Measurements from ENCODE around the gene CFAP54.

CFAP54 gene

DNA sequence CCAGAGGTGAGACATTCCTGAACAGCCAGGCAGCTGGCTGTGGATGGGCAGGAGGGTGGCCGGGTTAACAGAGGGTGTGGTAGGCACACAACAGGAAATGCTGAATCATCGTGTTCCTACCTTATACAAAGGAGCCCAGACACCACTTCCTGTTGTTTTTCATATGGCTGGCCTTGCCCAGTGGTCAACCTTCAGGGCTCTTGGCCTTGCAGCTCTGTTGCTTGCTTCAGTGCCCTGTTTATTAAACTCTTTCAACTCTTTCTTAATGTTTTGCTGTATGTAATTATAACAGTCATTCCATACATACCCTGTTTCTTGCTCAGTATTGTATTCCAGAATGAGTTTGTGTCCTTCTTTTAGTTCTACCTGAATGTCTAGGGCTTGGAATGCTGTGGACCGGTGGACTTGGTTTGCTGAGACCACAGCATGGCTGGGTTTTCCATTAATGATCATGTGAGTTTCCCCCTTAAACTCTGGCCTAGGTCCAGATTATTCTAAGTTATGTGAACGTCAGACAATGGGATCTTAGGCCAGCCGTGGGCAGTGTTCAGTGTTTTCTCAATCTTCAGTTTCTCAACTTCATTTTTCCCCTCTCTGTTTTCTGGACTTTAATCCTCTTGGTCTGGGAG lies 11.9 kb downstream of the CFAP54 start:
- no peak overlapping the region for H3K4me3 ChIP-seq (ENCODE audit: control insufficient read depth, low read depth, low read length)
- TF ChIP-seq, protein P1, sequence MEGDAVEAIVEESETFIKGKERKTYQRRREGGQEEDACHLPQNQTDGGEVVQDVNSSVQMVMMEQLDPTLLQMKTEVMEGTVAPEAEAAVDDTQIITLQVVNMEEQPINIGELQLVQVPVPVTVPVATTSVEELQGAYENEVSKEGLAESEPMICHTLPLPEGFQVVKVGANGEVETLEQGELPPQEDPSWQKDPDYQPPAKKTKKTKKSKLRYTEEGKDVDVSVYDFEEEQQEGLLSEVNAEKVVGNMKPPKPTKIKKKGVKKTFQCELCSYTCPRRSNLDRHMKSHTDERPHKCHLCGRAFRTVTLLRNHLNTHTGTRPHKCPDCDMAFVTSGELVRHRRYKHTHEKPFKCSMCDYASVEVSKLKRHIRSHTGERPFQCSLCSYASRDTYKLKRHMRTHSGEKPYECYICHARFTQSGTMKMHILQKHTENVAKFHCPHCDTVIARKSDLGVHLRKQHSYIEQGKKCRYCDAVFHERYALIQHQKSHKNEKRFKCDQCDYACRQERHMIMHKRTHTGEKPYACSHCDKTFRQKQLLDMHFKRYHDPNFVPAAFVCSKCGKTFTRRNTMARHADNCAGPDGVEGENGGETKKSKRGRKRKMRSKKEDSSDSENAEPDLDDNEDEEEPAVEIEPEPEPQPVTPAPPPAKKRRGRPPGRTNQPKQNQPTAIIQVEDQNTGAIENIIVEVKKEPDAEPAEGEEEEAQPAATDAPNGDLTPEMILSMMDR (conservative IDR thresholded peaks at IDR 0.05; ENCODE audit: control insufficient read depth, insufficient read depth, low read depth, low read length), result no peak
- peak; percentile 72 for DNase-seq (ENCODE audit: low read depth)

DNA sequence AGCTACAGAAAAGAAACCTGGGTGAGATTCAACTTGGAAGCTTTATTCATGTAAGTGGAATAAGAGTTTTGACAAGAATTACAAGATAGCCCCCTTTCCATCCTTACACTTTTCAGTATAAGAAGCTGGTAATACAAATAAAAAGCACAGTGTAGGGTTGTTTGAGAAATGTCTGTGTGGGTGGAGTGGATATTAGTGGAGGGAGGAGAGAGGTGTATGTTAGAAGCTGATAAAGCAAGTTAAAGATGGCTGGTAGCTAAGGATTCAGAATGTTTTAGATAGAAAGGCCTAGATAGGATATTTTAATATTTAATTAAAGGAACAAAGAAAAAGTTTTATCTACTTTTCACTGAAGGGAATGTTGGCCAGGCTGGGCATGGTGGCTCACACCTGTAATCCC lies 12.5 kb downstream of the CFAP54 start:
- no peak overlapping the region for H3K4me3 ChIP-seq (ENCODE audit: control insufficient read depth, low read depth, low read length)
- DNase-seq (ENCODE audit: low read depth), result no peak
- TF ChIP-seq, protein P1 (conservative IDR thresholded peaks at IDR 0.05; ENCODE audit: control insufficient read depth, insufficient read depth, low read depth, low read length), result no peak

DNA sequence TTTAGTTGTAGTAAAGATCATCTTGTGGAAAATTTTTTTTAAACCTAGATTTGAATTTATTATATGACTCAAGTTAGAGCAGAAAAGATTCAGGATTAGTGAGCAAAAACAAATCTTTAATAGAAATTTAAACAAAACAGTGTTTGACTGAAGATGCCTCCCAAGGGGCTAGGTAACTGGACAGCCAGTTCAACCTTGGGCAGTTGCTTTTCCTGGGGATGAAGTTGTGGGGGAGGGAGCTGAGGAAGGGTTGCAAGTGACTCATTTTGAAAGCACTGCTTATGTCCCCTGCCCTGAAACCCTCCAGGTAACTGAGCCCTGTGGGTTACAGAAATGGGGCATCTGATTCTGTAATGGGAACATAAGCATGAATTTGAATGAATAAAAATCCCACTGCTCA lies 13.1 kb downstream of the CFAP54 start:
- H3K4me3 ChIP-seq (ENCODE audit: control insufficient read depth, low read depth, low read length), result no peak overlapping the region
- DNase-seq (ENCODE audit: low read depth), result no peak
- TF ChIP-seq, protein P1 (conservative IDR thresholded peaks at IDR 0.05; ENCODE audit: control insufficient read depth, insufficient read depth, low read depth, low read length), result no peak

DNA sequence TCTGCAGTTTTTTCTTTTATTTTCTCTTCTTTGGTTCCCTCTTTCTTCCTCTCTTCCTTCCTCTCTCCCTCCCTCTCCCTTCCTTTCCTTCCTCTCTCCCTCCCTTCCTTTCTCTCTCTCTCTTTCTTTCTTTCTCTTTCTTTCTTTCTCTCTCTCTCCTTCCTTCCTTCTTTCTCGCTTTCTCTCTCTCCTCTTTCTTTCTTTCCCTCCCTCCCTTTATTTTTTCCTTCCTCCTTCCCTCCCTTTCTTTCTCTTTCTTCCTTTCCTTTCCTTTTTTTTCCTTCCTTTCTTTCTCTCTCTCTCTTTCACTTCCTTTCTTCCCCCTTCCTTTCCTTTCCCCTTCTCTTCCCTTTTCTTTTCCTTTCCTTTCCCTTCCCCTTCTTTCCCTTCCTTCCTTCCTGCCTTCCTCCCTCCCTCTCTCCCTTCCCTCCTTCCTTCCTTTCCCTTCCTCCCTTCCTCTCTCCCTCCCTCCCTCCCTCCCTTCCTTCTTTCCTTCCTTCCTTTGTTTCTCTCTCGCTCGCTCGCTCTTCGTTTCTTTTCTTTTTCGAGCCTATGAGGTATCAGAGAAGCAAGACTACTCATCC lies 13.7 kb downstream of the CFAP54 start:
- no peak overlapping the region for H3K4me3 ChIP-seq (ENCODE audit: control insufficient read depth, low read depth, low read length)
- no peak for DNase-seq (ENCODE audit: low read depth)
- TF ChIP-seq, protein P1 (conservative IDR thresholded peaks at IDR 0.05; ENCODE audit: control insufficient read depth, insufficient read depth, low read depth, low read length), result no peak

- DNase-seq (ENCODE audit: low read depth), result no peak
- no peak overlapping the region for H3K4me3 ChIP-seq (ENCODE audit: control insufficient read depth, low read depth, low read length)
- TF ChIP-seq, protein P1 (conservative IDR thresholded peaks at IDR 0.05; ENCODE audit: control insufficient read depth, insufficient read depth, low read depth, low read length), result no peak
Observed at GRCh38 chr12:96503976-96504375, 14.6 kb downstream of the CFAP54 start.

DNA sequence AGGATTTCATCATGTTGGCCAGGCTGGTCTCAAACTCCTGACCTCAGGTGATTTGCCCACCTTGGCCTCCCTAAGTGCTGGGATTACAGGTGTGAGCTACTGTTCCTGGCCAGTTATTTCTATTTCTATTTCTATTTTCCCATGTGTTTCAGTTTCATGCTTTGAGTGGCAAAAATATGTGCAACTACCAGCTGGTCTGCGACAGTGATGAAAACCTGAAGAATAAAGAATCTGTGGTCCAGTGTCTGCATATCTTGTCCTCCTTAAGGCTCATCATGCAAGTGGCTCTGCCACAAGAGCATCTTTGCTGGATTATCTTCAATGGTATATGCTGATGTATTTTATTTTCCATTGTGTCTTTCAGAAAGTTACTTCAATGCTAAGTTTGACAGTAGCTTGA lies 17.4 kb downstream of the CFAP54 start:
- no peak for DNase-seq (ENCODE audit: low read depth)
- no peak overlapping the region for H3K4me3 ChIP-seq (ENCODE audit: control insufficient read depth, low read depth, low read length)
- TF ChIP-seq, protein P1 (conservative IDR thresholded peaks at IDR 0.05; ENCODE audit: control insufficient read depth, insufficient read depth, low read depth, low read length), result no peak

Data from fibroblast of mammary gland (primary cell).